NCI-H2227 (cell line): Measurements from ENCODE around the gene SENP2.
A peak's percentile ranks its signal among the peaks of the same experiment; 100 is the strongest.
"Not testable (repeated sequence)": the region's sequence is repeated elsewhere in the genome, so short reads cannot be mapped to it uniquely, and the experiment has no call there.

Experiments used
- DNase-seq: peaks from one replicate; lab custom pipeline; 2025; ENCODE audit not compliant: unreplicated experiment; lab: John Stamatoyannopoulos, UW

The SENP2 gene

GRCh38 chr3:185585859-185586685 lies at the start of gene SENP2:
SENP2 (plus strand) TSS chr3:185586295; CDS start chr3:185586414, 119 bp downstream.
- peak; percentile 99 for DNase-seq

DNA sequence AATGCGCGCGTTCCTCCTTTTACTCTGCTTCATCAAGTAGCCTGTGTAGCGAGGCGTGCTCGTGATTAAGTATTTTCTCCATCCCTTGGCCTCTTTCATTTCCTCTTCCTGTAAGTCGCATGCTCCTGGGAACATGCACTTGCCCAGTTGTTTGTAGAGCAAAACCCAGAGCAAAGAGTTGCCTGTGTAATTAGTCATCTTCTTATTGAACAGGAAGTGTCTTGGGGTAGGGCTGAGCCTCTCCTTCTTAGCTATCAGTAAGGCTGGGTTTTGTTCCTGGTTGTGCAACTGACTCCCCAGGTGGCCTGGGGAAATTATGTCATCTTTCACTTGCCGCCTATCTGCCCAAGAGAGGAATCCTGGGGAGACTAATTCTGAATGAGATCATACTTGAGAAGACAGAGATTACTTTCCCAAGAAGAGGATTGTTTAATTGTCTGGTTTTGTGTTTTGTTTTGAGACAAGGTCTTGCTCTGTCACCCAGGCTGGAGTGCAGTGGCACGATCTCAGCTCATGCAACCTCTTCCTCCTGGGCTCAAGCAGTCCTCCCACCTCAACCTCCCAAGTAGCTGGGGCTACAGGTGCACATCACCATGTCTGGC lies 48.6 kb upstream of the SENP2 start:
- no peak for DNase-seq

GRCh38 chr3:185539934-185540333 lies 46.2 kb upstream of the SENP2 start:
- DNase-seq: no peak

- no peak for DNase-seq
Measured at GRCh38 chr3:185540695-185541094, 45.4 kb upstream of the SENP2 start.

- no peak for DNase-seq
Measured at GRCh38 chr3:185549122-185549521, 37.0 kb upstream of the SENP2 start.

- no peak for DNase-seq
Measured at GRCh38 chr3:185549651-185550111, 36.4 kb upstream of the SENP2 start.

- peak; percentile 30 for DNase-seq
Measured at GRCh38 chr3:185552358-185552877, 33.7 kb upstream of the SENP2 start, which contains the start of gene LIPH. LIPH (minus strand) TSS chr3:185552588; CDS start chr3:185552471, 117 bp downstream.

GRCh38 chr3:185555101-185555501 lies 31.0 kb upstream of the SENP2 start:
- no peak for DNase-seq

- DNase-seq: no peak
Measured at GRCh38 chr3:185555860-185556347, 30.2 kb upstream of the SENP2 start.

GRCh38 chr3:185556640-185557039 lies 29.5 kb upstream of the SENP2 start:
- not testable (repeated sequence) for DNase-seq

- no peak for DNase-seq
Measured at GRCh38 chr3:185558395-185558794, 27.7 kb upstream of the SENP2 start.

DNA sequence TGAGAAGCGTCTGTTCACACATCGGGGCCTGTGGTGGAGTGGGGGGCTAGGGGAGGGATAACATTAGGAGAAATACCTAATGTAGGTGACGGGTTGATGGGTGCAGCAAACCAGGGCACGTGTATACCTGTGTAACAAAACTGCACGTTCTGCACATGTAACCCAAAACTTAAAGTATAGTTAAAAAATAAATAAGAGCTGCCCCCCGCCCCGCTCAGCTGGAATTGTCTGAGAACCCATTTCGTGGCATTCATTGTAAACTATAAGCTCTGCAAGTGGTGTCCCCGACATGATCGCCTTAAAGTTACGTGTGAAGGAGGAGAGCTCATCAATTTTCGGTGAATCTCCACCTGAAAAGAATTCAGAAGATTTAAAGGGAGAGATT lies 26.4 kb upstream of the SENP2 start:
- no peak for DNase-seq

GRCh38 chr3:185560676-185561075 lies 25.4 kb upstream of the SENP2 start:
- no peak for DNase-seq

GRCh38 chr3:185561374-185561943 lies 24.6 kb upstream of the SENP2 start:
- DNase-seq: peak; percentile 45

DNA sequence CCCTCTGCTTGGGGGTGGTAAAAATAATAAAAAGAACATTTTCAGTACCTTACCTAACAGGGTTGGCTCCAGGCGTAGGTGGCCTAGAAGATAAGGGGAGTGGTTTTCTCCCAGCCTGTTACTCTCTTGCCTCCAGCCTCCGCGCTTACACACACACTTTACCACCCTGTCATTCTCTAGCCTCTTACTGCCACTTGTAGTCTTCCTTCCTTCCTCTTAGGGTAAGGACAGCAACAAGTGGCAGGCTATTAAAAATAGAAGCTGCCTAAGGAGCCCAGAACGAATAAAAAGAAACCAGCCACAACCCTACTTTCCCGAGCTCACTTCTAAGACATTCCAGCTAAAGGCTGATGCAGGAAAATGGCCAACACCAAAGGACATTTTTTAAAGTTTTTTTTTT lies 24.1 kb upstream of the SENP2 start:
- DNase-seq: no peak

GRCh38 chr3:185572183-185572582 lies 13.9 kb upstream of the SENP2 start:
- no peak for DNase-seq

DNA sequence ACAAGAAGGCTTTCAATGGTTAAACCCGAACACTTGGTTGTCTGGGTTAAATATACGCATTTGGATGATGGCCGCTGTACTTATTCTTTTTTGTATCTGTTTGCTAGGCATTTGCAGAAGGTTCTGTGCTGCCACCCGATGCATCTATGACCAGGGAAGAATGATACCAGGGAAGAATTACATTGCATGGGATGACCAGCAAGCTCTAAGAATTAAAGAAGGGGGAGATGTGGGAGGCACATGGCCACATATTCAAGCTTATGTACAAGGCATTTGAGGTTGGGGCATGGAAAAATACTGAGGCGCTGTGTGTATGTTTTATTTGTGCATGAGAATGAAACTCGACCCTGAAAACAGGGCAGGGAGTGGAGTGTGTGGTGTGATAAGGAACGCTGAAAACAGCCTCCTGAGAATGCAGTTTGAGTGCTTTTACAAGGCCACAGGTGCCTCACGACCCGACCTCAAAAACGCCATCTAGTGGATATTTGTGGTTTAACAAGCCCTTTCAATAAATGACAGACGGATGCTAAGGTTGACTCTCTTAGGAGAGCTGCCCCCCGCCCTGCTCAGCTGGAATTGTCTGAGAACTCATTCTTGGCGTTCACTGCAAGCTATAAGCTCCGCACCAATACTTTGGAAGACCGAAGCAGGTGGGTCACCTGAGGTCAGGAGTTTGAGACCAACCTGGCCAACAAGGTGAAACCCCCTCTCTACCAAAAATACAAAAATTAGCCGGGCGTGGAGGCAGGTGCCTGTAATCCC lies 10.8 kb upstream of the SENP2 start:
- DNase-seq: peak; percentile 91

GRCh38 chr3:185582236-185582635 lies 3.9 kb upstream of the SENP2 start:
- DNase-seq: peak; percentile 44

GRCh38 chr3:185582871-185583270 lies 3.2 kb upstream of the SENP2 start:
- peak; percentile 87 for DNase-seq

DNA sequence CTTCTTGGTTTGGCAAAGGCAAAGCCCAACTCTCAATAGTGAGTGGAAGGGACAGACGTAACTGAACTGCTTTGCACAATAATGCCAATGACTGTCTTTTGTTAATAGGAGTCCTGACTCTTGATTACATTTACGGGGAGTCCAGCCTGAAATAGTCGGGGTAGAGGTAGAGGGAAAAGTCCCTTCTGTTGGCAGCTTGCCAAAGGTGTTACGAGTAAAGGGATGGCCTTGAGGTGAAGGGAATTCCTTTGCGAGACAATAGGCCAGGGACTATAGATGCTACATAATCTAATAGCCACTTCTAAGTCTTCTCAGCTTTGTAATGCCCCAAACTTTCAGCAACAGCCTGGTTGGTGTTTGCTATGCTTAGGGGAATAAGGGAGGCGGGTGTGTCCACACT lies 2.2 kb upstream of the SENP2 start:
- DNase-seq: no peak

- DNase-seq: no peak
Measured at GRCh38 chr3:185584686-185585085, 1.4 kb upstream of the SENP2 start.
